ENCODE data around the gene FAM181A. TPM values are rescaled to one million over a fixed set of nuclear protein-coding genes. Genes with fewer than 3 reads are reported as not detected.
A peak's percentile ranks its signal among the peaks of the same experiment; 100 is the strongest.

FAM181A gene
- total RNA-seq, 5 donors from 2014 or later (not counting 1 experiment from before 2014, with no cell fraction given), result not detected

DNA sequence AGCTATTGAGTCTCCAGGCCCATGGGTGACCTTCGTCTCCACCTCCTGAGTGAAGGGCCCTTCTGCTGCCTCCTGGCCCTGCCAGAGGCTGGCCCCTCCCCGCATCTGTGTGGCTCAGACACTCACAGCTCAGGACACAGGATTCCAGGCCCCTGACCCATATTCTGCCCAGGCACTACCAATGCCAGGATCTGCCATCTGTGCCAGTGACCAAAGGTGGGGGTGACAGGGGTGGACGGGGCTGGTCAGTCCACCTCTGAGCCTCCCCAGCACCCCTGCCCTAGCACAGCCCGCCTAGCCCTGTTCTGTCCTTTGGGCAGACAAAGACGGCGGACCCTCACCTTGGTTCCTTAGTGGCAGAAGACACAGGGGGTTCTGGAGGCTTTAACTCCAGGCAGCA is 46.5 kb downstream of the FAM181A start:
- ChIA-PET POLR2A (no interaction called here), CTCF (interaction anchor here (0.6 to 4.7 kb wide), 3 partner anchors 34 to 360 kb away, joined by 5 to 90 read pairs (median 26); no protein-coding TSS in a partner anchor)
- Histone ChIP-seq H3K9me3 (no peaks in the 10 kb centered on the region), H3K4me1 (ENCODE audit: control insufficient read depth in 1 of 2, extremely low read depth in 1 of 2, insufficient read depth in 2 of 2, low read length in 2 of 2) (peaks cover 6 to 72% of the 10 kb centered on the region in 2 experiments), H3K27ac (ENCODE audit: low read length) (no peak overlapping the region), H3K4me3 (ENCODE audit: control insufficient read depth in 1 of 2, extremely low read depth in 1 of 2, low read length in 1 of 2) (no peak overlapping the region), H3K36me3 (ENCODE audit: control insufficient read depth in 2 of 2, extremely low read depth in 1 of 2, insufficient read depth in 1 of 2, low read length in 1 of 2) (no peaks in the 10 kb centered on the region), H3K27me3 (replicated peaks in 1 of 2; ENCODE audit: control insufficient read depth in 2 of 2, extremely low read depth in 1 of 2, insufficient read depth in 2 of 2, low read length in 1 of 2) (peaks cover 0 to 19% of the 10 kb centered on the region in 2 experiments)
- Mint-ChIP-seq H3K9me3 (peaks cover 11 to 14% (median 12%) of the 10 kb centered on the region in 3 donors), H3K36me3 (peaks cover 6% of the 10 kb centered on the region), H3K4me3 (no peak overlapping the region), H3K27me3 (no peaks in the 10 kb centered on the region), H3K4me1 (peaks cover 61 to 66% (median 64%) of the 10 kb centered on the region in 3 donors), H3K27ac (no peak overlapping the region)
- DNase-seq, result no peak
- WGBS (ENCODE audit: insufficient coverage), result 100% methylated on average over 4 of the region's 6 CpGs
- no peak for ATAC-seq (replicated peaks in 1 of 4)

GRCh38 chr14:93974299-93974698 is 47.2 kb downstream of the FAM181A start:
- Mint-ChIP-seq H3K4me1 (peaks cover 64 to 67% (median 65%) of the 10 kb centered on the region in 3 donors), H3K27ac (no peak overlapping the region), H3K27me3 (no peaks in the 10 kb centered on the region), H3K36me3 (peaks cover 6% of the 10 kb centered on the region), H3K4me3 (no peak overlapping the region), H3K9me3 (peaks cover 11 to 14% (median 12%) of the 10 kb centered on the region in 3 donors)
- WGBS (ENCODE audit: insufficient coverage), result 96% methylated on average over 6 of the region's 6 CpGs
- Histone ChIP-seq H3K4me3 (ENCODE audit: control insufficient read depth in 1 of 2, extremely low read depth in 1 of 2, low read length in 1 of 2) (no peak overlapping the region), H3K9me3 (no peaks in the 10 kb centered on the region), H3K36me3 (ENCODE audit: control insufficient read depth in 2 of 2, extremely low read depth in 1 of 2, insufficient read depth in 1 of 2, low read length in 1 of 2) (no peaks in the 10 kb centered on the region), H3K27ac (ENCODE audit: low read length) (no peak overlapping the region), H3K27me3 (replicated peaks in 1 of 2; ENCODE audit: control insufficient read depth in 2 of 2, extremely low read depth in 1 of 2, insufficient read depth in 2 of 2, low read length in 1 of 2) (peaks cover 0 to 19% of the 10 kb centered on the region in 2 experiments), H3K4me1 (ENCODE audit: control insufficient read depth in 1 of 2, extremely low read depth in 1 of 2, insufficient read depth in 2 of 2, low read length in 2 of 2) (peaks cover 13 to 76% of the 10 kb centered on the region in 2 experiments)
- DNase-seq (no peak), ATAC-seq (replicated peaks in 1 of 4) (no peak)
- ChIA-PET POLR2A (no interaction called here), CTCF (interaction anchor here (0.6 to 4.7 kb wide), 3 partner anchors 34 to 361 kb away, joined by 4 to 26 read pairs (median 5); no protein-coding TSS in a partner anchor)

- no peak overlapping the region for H3K27ac ChIP-seq (ENCODE audit: low read length)
- H3K36me3 Mint-ChIP-seq, result peaks cover 6% of the 10 kb centered on the region
- POLR2A ChIA-PET, result no interaction called here
- peaks cover 0 to 19% of the 10 kb centered on the region in 2 experiments for H3K27me3 ChIP-seq (replicated peaks in 1 of 2; ENCODE audit: control insufficient read depth in 2 of 2, extremely low read depth in 1 of 2, insufficient read depth in 2 of 2, low read length in 1 of 2)
- peaks cover 11 to 14% (median 12%) of the 10 kb centered on the region in 3 donors for H3K9me3 Mint-ChIP-seq
- H3K4me1 Mint-ChIP-seq, result peaks cover 67 to 71% (median 70%) of the 10 kb centered on the region in 3 donors
- DNase-seq (no peak), ATAC-seq (replicated peaks in 1 of 4) (no peak)
- H3K27ac Mint-ChIP-seq, result no peak overlapping the region
- no peak overlapping the region for H3K4me3 ChIP-seq (ENCODE audit: control insufficient read depth in 1 of 2, extremely low read depth in 1 of 2, low read length in 1 of 2)
- WGBS (ENCODE audit: insufficient coverage), result 90% methylated on average over 11 of the region's 12 CpGs
- H3K9me3 ChIP-seq, result no peaks in the 10 kb centered on the region
- H3K27me3 Mint-ChIP-seq, result no peaks in the 10 kb centered on the region
- H3K4me1 ChIP-seq (ENCODE audit: control insufficient read depth in 1 of 2, extremely low read depth in 1 of 2, insufficient read depth in 2 of 2, low read length in 2 of 2), result peaks cover 13 to 74% of the 10 kb centered on the region in 2 experiments
- CTCF ChIA-PET, result interaction anchor here in 1 of 2 donors (1.0 kb wide), 1 partner anchor 35 kb away, joined by 4 read pairs; no protein-coding TSS in a partner anchor
- no peak overlapping the region for H3K4me3 Mint-ChIP-seq
- no peaks in the 10 kb centered on the region for H3K36me3 ChIP-seq (ENCODE audit: control insufficient read depth in 2 of 2, extremely low read depth in 1 of 2, insufficient read depth in 1 of 2, low read length in 1 of 2)
These were observed 47.7 kb downstream of the FAM181A start for GRCh38 chr14:93974833-93975232.

- ChIA-PET CTCF (interaction anchor here in 1 of 2 donors (0.6 kb wide), 1 partner anchor 36 kb away, joined by 3 read pairs; no protein-coding TSS in a partner anchor), POLR2A (no interaction called here)
- peak overlapping the region; percentile 13 to 25 for H3K4me3 ChIP-seq (ENCODE audit: control insufficient read depth in 1 of 2, extremely low read depth in 1 of 2, low read length in 1 of 2)
- H3K9me3 Mint-ChIP-seq, result peaks cover 11 to 14% (median 12%) of the 10 kb centered on the region in 3 donors
- peak overlapping the region; percentile 51 to 64 (median 61) for H3K4me3 Mint-ChIP-seq
- ATAC-seq (replicated peaks in 1 of 4) (no peak), DNase-seq (peak in 1 of 35 experiments; percentile 48)
- H3K27ac ChIP-seq (ENCODE audit: low read length), result no peak overlapping the region
- peaks cover 13 to 72% of the 10 kb centered on the region in 2 experiments for H3K4me1 ChIP-seq (ENCODE audit: control insufficient read depth in 1 of 2, extremely low read depth in 1 of 2, insufficient read depth in 2 of 2, low read length in 2 of 2)
- peaks cover 0 to 15% of the 10 kb centered on the region in 2 experiments for H3K27me3 ChIP-seq (replicated peaks in 1 of 2; ENCODE audit: control insufficient read depth in 2 of 2, extremely low read depth in 1 of 2, insufficient read depth in 2 of 2, low read length in 1 of 2)
- peaks cover 6% of the 10 kb centered on the region for H3K36me3 Mint-ChIP-seq
- H3K36me3 ChIP-seq (ENCODE audit: control insufficient read depth in 2 of 2, extremely low read depth in 1 of 2, insufficient read depth in 1 of 2, low read length in 1 of 2), result no peaks in the 10 kb centered on the region
- H3K27me3 Mint-ChIP-seq, result no peaks in the 10 kb centered on the region
- 29% methylated on average over 7 of the region's 9 CpGs for WGBS (ENCODE audit: insufficient coverage)
- no peaks in the 10 kb centered on the region for H3K9me3 ChIP-seq
- peaks cover 64 to 74% (median 68%) of the 10 kb centered on the region in 3 donors for H3K4me1 Mint-ChIP-seq
- peak overlapping the region; percentile 70 to 88 for H3K27ac Mint-ChIP-seq
These were observed 48.8 kb downstream of the FAM181A start for GRCh38 chr14:93975791-93976476.

GRCh38 chr14:93976477-93977057 is 49.4 kb downstream of the FAM181A start, which contains the start of gene ASB2:
ASB2 (minus strand) TSS chr14:93976570; CDS start chr14:93964539, 12,031 bp downstream.
- DNase-seq, result peak in 1 of 35 experiments; percentile 38
- H3K27ac ChIP-seq (ENCODE audit: low read length), result no peak within 1 kb of the TSS
- Mint-ChIP-seq H3K27me3 (no peaks in the 10 kb centered on the region), H3K36me3 (peaks cover 6% of the 10 kb centered on the region), H3K4me3 (peak within 1 kb of the TSS; percentile 51 to 64 (median 61)), H3K4me1 (peaks cover 60 to 69% (median 62%) of the 10 kb centered on the region in 3 donors), H3K9me3 (peaks cover 11 to 14% (median 12%) of the 10 kb centered on the region in 3 donors), H3K27ac (peak within 1 kb of the TSS; percentile 70 to 91)
- CTCF ChIA-PET, result no interaction called here
- H3K36me3 ChIP-seq (ENCODE audit: control insufficient read depth in 2 of 2, extremely low read depth in 1 of 2, insufficient read depth in 1 of 2, low read length in 1 of 2), result no peaks in the 10 kb centered on the region
- peak within 1 kb of the TSS; percentile 13 to 25 for H3K4me3 ChIP-seq (ENCODE audit: control insufficient read depth in 1 of 2, extremely low read depth in 1 of 2, low read length in 1 of 2)
- H3K9me3 ChIP-seq, result no peaks in the 10 kb centered on the region
- no peak for ATAC-seq (replicated peaks in 1 of 4)
- H3K27me3 ChIP-seq (replicated peaks in 1 of 2; ENCODE audit: control insufficient read depth in 2 of 2, extremely low read depth in 1 of 2, insufficient read depth in 2 of 2, low read length in 1 of 2), result peaks cover 0 to 21% of the 10 kb centered on the region in 2 experiments
- peaks cover 10 to 71% of the 10 kb centered on the region in 2 experiments for H3K4me1 ChIP-seq (ENCODE audit: control insufficient read depth in 1 of 2, extremely low read depth in 1 of 2, insufficient read depth in 2 of 2, low read length in 2 of 2)
- POLR2A ChIA-PET, result no interaction called here
- WGBS (ENCODE audit: insufficient coverage), result 31% methylated on average over 9 of the region's 12 CpGs

DNA sequence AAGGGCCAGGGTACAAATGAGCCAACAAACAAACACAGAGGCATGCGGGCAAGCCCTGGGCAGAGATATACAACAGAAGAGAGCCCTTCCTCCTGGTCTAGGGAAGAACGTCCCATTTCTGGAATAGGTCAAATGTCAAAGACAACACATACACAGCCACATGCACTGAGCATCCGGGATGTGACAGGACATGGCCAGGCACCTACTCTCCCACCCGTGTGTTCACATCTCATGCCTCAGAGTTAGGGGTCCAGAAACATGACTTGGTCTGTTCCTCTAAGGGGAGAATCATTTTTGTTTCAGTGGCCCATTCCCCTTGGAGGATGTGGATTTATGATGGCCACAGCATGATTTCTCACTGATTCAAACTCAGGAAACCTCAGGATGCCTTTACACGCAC is 50.0 kb downstream of the FAM181A start:
- peak overlapping the region in 1 of 3 donors; percentile 64 for H3K4me3 Mint-ChIP-seq
- Histone ChIP-seq H3K4me1 (ENCODE audit: control insufficient read depth in 1 of 2, extremely low read depth in 1 of 2, insufficient read depth in 2 of 2, low read length in 2 of 2) (peaks cover 10 to 69% of the 10 kb centered on the region in 2 experiments), H3K4me3 (ENCODE audit: control insufficient read depth in 1 of 2, extremely low read depth in 1 of 2, low read length in 1 of 2) (peak overlapping the region in 1 of 2 donors; percentile 0)

More for the DNA sequence above, 50.0 kb downstream of the FAM181A start:
- Histone ChIP-seq H3K9me3 (no peaks in the 10 kb centered on the region), H3K27ac (ENCODE audit: low read length) (no peak overlapping the region), H3K27me3 (replicated peaks in 1 of 2; ENCODE audit: control insufficient read depth in 2 of 2, extremely low read depth in 1 of 2, insufficient read depth in 2 of 2, low read length in 1 of 2) (peaks cover 0 to 24% of the 10 kb centered on the region in 2 experiments), H3K36me3 (ENCODE audit: control insufficient read depth in 2 of 2, extremely low read depth in 1 of 2, insufficient read depth in 1 of 2, low read length in 1 of 2) (no peaks in the 10 kb centered on the region)
- Mint-ChIP-seq H3K9me3 (peaks cover 11 to 14% (median 12%) of the 10 kb centered on the region in 3 donors), H3K36me3 (peaks cover 6% of the 10 kb centered on the region), H3K27me3 (no peaks in the 10 kb centered on the region), H3K4me1 (peaks cover 56 to 66% (median 57%) of the 10 kb centered on the region in 3 donors), H3K27ac (peak overlapping the region in 1 of 2 donors; percentile 91)
- ATAC-seq (replicated peaks in 1 of 4), result no peak
- CTCF ChIA-PET, result no interaction called here
- WGBS (ENCODE audit: insufficient coverage), result 86% methylated on average over 3 of the region's 5 CpGs
- no peak for DNase-seq
- POLR2A ChIA-PET, result no interaction called here

Measured in T-cell (primary cell).